Upper lobe of left lung (tissue), 4 donors: ENCODE data around the gene CAMK1G.
A peak's percentile ranks its signal among the peaks of the same experiment; 100 is the strongest.

ENCODE experiments used
- CTCF ChIP-seq, 6 experiments: fragments of 450-650 bp in 4 of 6; fragments of 200-600 bp in 2 of 6; sonication (generic) in 2 of 6; IDR thresholded peaks; one replicate each; pipeline ENCODE4 v1.5.1; 2016 to 2019; ENCODE audit warnings: antibody characterized with exemption in 6 of 6
- POLR2AphosphoS5 ChIP-seq, 2 donors: sonication (generic); formaldehyde crosslinking; IDR thresholded peaks; one replicate each; pipeline ENCODE4 v1.5.1; 2017; ENCODE audit warnings: antibody characterized with exemption in 2 of 2

GRCh38 chr1:209651138-209651587, 67.6 kb downstream of the CAMK1G start:
- TF ChIP-seq CTCF (IDR thresholded peaks at IDR 0.05) (peak in 1 of 6 experiments; percentile 20), POLR2AphosphoS5 (IDR thresholded peaks at IDR 0.05) (peak; percentile 27 to 30)
